ENCODE results near the gene TMEM184B.
"Not testable (repeated sequence)": the region's sequence is repeated elsewhere in the genome, so short reads cannot be mapped to it uniquely, and the experiment has no call there.

Gene TMEM184B

DNA sequence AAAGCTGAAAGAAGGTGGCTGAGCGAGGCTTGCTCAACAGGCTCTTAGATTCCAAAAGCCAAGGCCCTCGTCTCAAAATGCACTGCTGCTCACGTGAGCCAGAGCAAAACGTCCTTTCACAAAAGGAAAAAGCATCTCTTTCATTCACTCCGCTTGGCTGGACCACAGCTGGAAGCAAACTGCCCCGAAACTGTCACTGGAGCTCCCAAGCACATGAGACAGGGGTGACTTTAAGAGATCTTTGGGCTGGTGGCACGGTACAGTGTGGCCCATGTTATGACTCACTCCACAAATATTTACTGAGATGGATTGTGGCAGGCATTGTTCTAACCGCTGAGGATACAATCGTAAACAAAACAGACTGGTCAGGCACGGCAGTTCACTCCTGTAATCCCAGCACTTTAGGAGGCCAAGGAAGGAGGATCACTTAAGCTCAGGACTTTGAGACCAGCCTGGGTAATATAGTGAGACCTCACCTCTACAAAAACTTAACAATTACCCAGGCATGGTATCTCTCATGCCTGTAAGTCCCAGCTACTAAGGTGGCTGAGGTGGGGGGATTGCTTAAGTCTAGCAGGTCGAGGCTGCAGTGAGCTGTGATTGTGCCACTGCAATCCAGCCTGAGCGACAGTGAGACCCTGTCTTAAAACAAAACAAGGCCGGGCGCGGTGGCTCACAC, 94.7 kb downstream of the TMEM184B start:
- DNase-seq = peak; percentile 88

DNA sequence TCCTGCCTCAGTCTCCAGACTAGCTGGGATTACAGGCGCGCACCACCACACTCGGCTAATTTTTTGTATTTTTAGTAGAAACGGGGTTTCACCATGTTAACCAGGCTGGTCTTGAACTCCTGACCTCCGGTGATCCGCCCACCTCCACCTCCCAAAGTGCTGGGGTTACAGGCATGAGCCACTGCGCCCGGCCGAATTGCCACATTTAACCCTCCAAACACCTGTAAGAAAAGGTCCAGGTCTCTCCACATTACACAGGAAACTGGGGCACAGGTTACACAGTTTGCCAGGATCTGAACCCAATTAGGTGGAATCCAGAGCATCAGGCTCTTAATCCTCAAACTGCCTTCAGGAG, 95.3 kb downstream of the TMEM184B start:
- not testable (repeated sequence) for DNase-seq

DNA sequence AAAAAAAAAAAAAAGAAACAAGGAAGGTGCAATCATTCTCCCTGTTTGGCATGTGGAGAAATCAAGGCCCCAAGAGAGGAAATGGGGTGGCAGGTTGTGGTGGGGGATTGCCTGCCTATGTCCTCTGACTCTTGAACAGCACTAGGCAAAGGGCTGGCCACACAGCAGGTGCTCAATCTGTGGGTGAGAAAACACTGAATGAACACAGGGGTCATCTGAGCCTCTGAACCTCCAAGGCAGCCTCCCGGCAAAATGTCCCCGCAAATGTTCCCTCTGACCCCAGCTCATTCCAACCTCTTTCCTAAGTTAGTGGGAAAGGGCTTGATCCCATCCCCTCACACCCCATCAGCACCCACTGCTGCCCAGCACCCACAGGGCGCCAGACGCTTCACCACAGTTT, 95.8 kb downstream of the TMEM184B start:
- DNase-seq = no peak

DNA sequence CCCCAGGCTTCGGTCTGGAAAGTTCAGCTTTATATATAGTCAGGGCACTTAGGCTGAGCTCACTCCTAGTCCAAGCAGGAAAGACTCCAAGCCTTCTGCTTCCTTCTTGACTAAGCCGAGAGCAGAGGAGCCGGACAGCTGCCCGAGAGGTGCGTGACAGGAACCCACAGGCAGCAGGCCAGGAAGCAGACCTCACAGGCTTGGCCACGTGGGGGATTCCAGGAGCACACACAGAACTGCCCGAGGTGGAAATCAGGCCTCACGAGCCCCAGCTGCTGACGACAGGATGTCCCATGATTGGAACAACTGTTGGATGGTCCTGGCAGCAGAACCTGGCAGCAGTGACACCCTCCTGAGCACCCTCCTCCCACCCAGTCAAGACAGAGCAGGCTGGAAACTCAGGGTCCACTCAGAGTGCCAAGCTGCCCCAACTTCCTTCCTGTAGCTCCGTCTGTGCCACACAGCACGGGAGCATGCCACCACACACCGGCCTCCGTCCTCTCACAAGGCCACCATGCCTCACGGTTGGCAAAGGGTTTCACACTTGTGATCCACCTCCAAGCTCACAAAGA, 96.6 kb downstream of the TMEM184B start:
- peak; percentile 50 for DNase-seq

DNA sequence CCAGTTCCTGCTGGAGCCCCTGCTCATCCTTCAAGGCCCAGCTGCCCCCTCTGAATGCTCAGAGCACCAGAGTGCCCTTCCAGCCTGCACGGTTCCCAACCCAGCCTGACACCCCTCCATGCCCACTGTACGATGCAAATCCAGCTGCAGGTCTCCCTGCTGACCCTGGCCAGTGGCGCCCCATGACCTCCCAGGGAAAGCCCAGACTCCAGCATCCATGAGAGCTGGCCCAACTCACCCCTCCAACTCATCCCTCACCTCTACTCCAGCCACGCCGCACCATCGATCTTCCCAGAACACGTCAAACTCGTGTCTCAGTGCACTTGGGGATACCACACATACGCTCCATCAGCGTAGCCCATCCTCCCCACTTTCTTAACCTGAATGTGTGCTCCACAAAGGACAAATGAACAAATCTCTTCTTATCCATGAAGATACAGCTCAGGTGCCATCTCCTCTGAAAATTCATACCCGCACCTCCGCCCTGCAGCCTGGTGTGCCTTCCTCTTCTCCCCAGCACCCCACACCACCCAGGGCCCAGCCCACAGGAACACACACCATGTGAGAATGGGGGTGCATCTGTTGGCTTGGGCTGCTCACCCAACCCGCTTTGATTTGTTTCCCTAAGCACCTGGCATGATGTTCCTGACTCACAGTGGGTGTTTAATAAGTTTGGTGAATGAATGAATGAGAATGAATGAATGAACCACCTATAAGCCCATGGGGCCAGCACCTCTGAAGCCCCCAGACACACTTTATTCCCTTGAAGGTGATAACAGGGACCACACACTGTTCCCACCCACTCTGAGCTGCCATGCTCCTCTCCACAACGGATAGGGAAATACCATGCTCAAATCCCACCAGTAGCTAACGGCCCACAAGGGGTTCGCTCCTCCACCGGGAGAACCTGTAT, 97.3 kb downstream of the TMEM184B start:
- DNase-seq = no peak

DNA sequence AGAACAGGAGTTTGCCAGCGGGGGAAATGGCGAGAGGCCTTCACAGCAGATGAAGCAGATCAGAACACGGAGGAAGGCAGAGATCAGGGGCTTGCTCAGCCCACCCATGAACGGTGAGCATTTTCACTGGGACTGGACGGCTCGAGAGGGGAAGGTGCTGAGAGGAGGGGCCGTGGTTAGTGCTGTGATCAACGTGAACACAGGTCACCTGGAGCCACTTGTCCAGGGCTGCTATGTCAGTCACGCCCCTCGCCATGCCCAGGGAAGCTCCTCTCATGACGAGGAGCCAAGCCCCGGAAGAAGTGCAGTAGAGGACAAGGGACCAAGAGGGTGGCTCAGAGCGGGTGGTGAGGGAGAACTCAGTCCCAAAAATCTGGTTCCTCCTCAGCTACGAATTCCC, 98.2 kb downstream of the TMEM184B start:
- no peak for DNase-seq

DNA sequence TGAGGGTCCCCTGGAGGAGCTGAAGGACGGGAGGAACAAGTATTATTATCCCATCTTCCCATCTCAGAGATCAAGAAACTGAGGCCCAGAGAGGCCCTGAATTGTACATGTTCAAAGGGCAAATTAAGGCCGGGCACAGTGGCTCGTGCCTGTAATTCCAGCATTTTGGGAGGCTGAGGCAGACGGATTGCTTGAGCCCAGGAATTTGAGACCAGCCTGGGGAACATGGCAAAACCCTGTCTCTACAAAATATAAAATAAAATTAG, 99.2 kb downstream of the TMEM184B start:
- DNase-seq = no peak

DNA sequence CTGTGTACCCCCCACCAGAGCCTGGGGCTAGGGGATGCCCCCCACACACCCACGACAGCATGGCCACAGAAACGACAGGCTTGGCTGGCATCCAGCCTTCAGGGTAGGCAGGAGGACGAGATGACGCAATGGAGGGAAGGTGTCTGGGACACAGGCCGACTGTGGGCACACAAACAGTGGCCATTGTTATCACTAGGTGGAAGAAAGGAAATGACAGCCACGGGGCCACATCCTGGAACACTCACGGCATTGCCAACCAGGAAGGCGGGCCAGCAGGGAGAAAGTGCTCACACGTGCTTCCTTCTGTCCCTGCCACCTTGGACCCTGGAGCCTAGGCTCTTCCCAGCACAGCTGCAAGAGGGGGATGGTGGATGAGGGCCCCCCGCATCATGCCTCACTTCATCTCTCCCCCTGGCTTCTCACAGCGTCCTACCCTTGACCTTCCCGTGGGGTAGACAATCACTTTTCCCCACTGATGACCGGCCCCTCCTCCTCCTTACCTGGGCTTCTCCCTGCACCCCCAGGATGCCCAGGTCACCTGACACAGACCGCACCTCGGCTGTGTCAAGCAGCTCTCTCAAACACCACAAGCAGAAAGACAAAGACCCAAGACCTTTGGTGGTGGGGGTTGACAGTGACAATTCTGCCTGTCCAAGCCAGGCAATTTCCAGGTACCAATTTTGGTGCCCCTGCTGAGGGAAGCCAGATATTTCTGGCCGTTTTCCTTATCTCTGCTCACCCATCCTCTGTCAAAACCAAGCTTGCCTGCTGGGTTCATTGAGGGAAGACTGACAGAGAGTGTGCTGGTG, 99.8 kb downstream of the TMEM184B start:
- DNase-seq = no peak

DNA sequence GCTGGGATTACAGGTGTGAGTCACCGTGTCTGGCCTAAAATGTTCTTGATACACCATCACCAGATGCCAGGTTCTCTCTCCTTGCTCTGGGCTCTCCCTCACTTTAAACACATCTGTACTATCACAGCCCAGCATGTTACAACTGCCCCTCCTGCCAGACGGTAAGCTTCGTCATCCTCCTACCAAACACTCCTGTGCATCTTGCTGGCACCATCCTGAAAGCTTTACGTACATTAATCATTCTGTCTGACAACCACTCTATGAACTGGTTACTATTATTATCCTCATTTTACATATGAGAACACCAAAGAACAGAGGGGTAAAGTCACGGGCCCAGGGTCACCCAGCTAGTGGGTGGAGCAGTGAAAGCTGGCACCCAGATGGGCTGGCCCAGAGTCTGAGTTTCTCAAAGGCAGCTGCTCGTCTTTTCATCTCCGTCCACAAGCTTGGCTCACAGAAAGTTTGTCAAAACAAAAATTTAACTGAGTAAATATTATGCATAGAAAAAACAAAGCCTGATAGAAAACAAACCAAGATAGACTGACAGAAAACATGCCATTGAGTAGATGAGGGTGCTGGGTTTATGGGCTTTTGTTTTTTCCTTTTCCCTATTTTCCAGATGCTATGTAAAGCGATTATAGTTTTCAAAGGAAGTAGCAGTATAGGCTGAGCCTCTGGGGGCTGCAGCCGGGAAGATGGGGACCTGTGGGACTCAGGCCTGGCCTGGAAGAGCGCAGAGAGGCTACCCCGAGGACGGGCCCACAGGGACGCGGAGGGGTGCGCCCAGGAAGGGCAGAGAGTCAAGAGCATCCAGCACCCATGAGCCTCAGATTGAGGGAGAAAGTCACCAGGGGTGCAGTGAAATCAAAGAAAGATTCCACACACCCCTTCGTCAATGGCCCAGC, 100.6 kb downstream of the TMEM184B start:
- DNase-seq = no peak

DNA sequence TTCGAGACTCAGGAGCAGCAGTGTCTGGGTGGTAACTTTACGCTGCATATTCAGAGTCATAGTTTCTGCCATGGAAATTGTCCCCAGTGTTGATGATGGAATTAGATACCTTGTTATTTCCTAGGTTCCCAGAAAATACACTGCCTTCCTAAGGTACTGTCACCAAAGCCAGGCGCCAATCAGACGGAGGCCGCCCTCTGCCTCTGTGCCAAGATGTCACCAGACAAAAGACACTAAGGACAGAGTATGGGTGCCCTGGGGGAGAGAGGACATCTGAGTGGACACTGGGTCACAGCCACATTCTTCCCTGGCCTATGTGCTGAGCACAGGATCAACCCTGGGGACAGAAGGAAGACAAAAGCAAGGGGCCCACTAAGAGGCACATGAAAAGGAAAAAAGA, 102.3 kb downstream of the TMEM184B start:
- DNase-seq = no peak
